GM21381 (cell line): ENCODE data around the gene ARL11.

Experiments used
- ATAC-seq: cut with Tn5 transposase; IDR thresholded peaks from one replicate; pipeline ENCODE4 v1.9.1; 2021; ENCODE audit warnings: mild to moderate bottlenecking, moderate library complexity; ENCODE audit not compliant: unreplicated experiment

Gene ARL11

GRCh38 chr13:49646688-49647087 lies 18.4 kb downstream of the ARL11 start:
- ATAC-seq, result no peak

DNA sequence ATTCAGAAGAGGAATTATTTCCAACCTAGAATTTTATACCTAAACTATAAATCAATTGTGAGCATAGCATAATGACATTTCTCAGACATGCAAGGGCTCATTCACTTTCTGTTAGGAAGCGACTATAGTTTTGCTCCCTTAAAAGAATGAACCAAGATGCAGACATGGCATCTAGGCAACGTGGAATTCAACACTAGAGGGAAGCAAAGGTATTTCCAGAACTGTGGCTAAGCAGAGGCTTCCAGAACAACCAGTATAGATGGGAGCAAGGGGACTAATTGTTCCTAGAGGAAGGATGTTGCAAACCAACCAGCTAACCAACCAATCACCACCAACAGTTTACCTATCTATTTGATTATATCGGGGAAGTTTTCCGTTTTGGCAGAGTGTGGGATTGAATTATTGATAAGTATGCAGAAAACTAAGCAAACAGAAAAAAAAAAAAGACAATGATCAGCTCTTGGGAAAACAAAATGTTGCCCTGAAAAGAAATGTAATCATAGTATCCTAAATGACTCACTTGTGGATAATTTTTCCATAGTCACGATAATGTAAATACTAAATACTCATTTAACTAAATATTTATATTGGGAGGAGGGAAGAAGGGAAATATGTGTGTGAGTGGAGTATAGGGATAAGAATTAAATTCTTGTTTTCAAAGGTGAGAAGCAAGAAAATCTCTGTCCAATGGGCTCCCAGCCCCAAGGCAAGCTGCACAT lies 21.1 kb downstream of the ARL11 start:
- ATAC-seq, result no peak

DNA sequence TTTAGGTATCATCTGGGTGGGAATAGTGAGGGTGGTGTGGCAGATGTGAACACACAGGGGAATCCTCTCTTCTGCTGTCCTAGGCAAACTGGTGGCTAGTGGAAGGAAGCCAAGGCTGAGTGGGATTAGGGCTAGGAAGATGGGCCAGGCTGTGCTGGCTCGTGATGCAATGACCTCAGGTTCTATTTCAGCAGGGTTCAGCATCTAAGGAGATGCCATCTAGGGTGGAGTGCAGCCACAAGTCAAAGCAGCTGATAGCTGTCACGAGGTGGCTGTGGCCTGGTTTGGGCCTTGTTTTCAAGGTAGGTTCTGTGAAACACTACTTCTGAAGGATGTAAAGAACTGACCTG lies 21.6 kb downstream of the ARL11 start:
- no peak for ATAC-seq

- no peak for ATAC-seq
Observed at GRCh38 chr13:49651570-49652354, 23.5 kb downstream of the ARL11 start.

DNA sequence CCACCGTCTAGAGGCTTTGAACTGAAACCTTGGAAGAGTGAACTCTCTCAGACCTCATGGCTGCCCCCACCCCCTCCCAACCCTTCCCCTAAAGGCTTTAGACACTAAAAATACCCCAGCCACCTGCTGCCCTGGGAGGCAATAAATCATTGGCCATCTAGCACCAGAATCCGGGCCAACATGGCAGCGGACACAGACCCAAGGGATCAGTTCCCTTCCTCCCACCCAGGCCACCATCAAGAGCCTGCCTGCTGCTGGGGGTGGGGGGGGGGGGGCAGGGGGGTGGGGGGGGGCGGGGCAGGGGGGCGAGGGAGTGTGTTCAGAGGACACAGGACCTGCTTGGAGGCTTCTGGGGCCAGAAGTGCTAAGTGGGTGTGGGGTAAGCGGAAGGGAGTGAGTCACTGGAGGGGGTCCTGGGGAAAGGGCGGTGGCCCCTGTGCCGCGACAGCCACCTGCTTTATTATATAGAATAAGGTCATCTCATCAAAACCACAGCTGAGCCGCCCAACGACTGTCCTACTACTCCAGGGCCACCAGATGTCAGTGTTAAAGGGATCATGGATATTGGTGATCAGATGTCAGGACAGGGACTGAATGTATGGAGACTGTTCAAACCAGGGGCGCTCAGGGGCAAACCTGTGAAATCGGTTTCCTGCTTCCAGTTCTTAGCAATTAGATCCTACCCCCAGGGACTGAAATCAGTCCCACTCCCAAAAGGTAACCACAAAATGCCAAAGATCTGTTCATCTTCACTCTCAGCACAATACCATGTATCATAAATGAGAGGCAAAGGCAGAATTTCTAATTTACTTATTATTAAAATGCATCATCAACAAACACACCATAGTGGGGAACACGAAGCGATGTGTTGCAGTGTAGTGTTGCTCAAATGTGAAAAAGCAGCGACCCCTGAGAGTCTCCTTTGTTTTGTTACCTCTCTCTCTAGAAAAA lies 24.3 kb downstream of the ARL11 start:
- ATAC-seq, result no peak

GRCh38 chr13:49653478-49653877 lies 25.2 kb downstream of the ARL11 start:
- ATAC-seq, result no peak

GRCh38 chr13:49654011-49654410 lies 25.7 kb downstream of the ARL11 start:
- no peak for ATAC-seq

- ATAC-seq, result no peak
Observed at GRCh38 chr13:49655906-49656305, 27.6 kb downstream of the ARL11 start.

DNA sequence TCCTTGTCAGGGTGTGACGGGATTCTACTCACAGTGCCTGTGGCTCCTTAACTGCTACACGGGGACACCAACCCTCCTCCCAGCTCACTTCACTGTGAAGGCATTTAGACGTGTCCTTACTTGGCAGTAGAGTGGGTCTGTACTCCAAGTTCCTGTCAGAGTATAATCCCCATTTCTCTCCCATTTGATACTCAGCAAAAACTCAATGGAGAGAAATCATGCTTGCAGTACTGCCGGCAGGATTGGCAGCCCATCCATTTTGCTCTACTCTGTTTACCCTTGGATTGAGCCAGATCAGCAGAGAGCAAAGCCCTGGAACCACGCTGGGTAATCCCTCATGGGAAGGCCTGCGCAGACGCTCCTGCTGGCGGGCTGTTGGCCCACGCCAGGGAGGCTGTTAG lies 28.9 kb downstream of the ARL11 start:
- no peak for ATAC-seq

DNA sequence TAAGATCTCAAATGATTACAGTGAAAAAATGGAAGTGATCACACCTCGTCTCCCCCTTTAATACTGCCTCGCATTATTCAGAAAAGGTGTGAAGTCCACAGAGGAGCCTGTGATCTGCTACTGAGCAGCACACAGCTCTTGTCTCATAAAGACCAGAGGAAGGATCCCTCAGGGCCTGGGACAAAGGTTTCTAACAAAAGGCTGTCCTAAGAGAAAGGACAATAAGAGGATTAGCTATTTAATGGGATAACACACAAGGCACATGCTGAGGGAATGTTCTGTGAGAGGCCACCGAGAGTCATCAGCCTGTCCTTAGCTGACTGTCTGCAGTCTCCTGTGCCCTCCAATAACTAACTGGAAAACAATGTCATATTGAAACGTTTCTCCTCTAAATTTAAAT lies 36.3 kb downstream of the ARL11 start:
- no peak for ATAC-seq

DNA sequence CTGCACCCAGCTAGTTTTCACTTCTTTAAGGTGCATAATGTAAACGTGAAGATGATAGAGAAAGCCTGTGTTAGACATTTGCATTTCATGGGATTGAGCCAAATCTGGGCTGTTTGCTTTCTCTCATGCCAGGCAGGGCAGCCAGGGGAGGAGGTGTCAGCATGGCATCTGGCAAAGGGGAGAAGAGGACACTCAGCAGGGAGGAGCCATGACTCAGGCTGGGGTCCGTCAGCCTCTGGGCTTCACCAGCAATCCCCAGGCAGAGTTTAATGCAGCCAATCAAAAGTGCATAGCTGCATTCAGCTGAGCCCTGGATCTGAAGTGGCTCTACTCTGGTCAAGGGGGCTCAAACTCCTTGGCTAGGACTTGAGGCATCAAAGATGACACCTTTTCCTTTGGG lies 39.5 kb downstream of the ARL11 start:
- ATAC-seq, result no peak

DNA sequence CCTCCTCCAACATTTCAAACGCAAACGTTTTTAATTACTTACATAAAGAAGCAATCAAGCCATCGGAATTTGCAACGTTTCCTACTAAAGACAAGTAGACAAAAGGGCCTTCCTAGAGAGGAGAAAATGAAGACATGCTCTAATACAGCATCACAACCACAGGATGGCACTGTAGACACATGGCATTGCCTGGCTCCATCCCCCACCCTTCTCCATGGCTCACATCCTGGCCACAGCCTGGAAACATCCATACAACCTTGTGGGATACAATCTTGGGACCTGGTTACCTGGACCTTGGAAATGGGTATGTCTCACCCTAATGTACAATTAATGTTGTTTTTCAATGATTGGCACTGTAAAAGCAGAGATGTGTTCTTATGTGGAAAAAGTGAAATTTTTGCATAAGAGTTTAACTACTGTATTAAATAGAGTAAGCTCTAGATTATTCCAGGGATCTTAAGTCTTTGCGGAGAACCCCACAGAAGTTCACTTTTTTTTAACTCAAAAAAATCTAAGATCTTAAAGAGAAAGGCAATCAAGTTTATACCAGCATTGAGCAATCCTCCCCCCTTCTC lies 41.5 kb downstream of the ARL11 start:
- peak; percentile 62 for ATAC-seq

DNA sequence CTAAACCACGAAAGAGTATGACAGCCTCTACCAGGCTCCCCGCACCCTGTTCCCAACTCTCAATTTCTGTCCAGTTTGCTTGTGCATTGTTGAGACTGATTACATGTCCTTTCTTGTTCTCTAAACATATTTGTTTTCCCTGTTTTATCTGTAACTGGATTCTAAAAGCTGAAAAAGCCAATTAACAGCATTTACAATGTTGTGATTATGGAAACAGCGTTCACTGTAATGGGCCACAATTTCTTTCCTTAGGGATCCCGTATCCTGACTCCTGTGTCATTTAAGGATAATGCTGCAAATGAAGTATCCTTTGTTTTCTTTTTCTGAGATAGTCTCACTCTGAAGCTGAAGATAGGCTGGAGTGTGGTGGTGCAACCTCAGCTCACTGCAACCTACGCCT lies 42.5 kb downstream of the ARL11 start:
- ATAC-seq, result no peak

GRCh38 chr13:49676581-49677298 lies 48.4 kb downstream of the ARL11 start:
- ATAC-seq, result no peak

GRCh38 chr13:49678191-49678914 lies 50.0 kb downstream of the ARL11 start:
- no peak for ATAC-seq

DNA sequence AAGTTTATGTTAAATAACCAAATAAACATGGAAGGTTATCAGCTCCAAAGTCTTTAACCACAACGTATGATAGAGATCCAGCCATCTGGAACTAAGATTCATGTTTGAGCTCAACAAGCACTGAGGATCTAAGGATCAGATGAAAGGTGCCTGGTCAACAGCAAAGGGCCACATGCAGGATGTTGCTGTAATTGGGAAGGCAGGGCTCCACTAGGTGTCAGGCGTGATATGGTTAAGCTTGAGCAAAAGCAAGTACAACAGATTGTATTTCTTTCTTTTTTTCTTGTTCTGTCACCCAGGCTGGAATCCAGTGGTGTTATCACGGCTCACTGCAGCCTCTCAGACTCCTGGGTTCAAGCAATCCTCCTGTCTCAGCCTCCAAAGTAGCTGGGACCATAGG lies 50.9 kb downstream of the ARL11 start:
- no peak for ATAC-seq

DNA sequence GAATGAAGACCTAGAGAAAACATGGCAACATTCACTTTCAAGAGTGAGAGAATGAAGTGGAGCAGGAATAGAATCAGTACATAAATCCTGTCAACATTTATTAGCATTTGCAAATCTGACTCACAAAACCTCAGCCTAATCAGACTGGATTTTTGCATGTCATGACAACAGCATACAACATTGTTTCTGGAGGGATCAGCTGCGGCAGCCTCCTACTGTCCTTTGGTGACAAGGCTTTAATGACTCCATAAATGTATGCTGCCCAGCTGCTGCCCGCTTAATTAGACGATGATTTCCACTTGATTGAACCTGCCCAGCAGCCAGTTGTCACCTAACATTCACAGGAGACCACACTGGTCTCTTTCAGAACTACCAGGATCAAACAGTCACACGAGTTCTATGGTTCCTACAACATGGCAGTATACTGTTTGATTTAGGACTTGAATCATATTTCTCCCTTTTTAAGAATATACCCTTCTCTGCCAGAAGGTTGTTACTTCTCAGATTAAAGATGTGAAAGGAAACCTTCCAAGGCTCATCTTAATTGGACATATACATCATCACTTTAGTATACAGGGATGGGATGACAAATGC lies 53.6 kb downstream of the ARL11 start:
- no peak for ATAC-seq
